Vagina (tissue), 2 donors: Measurements from ENCODE around the gene GTF3C5. TPM values are rescaled to one million over a fixed set of nuclear protein-coding genes. Genes with fewer than 3 reads are reported as not detected.
"Not testable (repeated sequence)": the region's sequence is repeated elsewhere in the genome, so short reads cannot be mapped to it uniquely, and the experiment has no call there.

Experiments used
- DNase-seq, 2 donors: peaks; one replicate each; pipeline ENCODE4 v3.0.0-alpha.2; 2017; ENCODE audit errors: extremely low spot score in 2 of 2
- H3K27ac ChIP-seq: fragments of 200-600 bp; sonication (generic); one replicate; pipeline ENCODE4 v1.5.1; 2019
- H3K27me3 ChIP-seq: fragments of 200-600 bp; sonication (generic); one replicate; pipeline ENCODE4 v1.5.1; 2019
- H3K36me3 ChIP-seq, 2 donors: fragments of 200-600 bp; sonication (generic); one replicate each; pipeline ENCODE4 v1.5.1; 2017 to 2019
- H3K4me1 ChIP-seq: fragments of 200-600 bp; sonication (generic); one replicate; pipeline ENCODE4 v1.5.1; 2019
- H3K4me3 ChIP-seq, 2 donors: fragments of 200-600 bp; sonication (generic); 1 replicate in 1 of 2; 2 replicates in 1 of 2; pipeline ENCODE4 v1.5.1; 2016 to 2019
- H3K9me3 ChIP-seq: fragments of 200-600 bp; sonication (generic); one replicate; pipeline ENCODE4 v1.5.1; 2019
- POLR2A ChIP-seq, 2 donors: fragments of 450-650 bp; IDR thresholded peaks; one replicate each; pipeline ENCODE4 v1.6.1; 2017; ENCODE audit warnings: antibody characterized with exemption in 2 of 2, mild to moderate bottlenecking in 2 of 2, moderate library complexity in 2 of 2
- POLR2AphosphoS5 ChIP-seq, 2 donors: sonication (generic); formaldehyde crosslinking; IDR thresholded peaks; one replicate each; pipeline ENCODE4 v1.9.0; 2017; ENCODE audit warnings: antibody characterized with exemption in 2 of 2, mild to moderate bottlenecking in 2 of 2, low read depth in 1 of 2; ENCODE audit not compliant: insufficient read depth in 1 of 2
- intact Hi-C: fragments of 100-400 bp; cut with DNase I; formaldehyde crosslinking; loops from one replicate; pipeline ENCODE4 v1.15.1; 2023
- total RNA-seq: library from RNA; depleted of rRNA; stranded (reverse); fragments of >200 nt; gene quantifications from one replicate; pipeline ENCODE4 v1.2.3, GENCODE V29; 2016
- TF ChIP-seq, protein P1 (sequence below), 3 experiments: fragments of 450-650 bp in 2 of 3; fragments of 200-600 bp in 1 of 3; sonication (generic) in 1 of 3; IDR thresholded peaks; one replicate each; pipeline ENCODE4 v1.5.1; 2017 to 2019; ENCODE audit warnings: antibody characterized with exemption in 3 of 3, mild to moderate bottlenecking in 2 of 3, moderate library complexity in 2 of 3

The GTF3C5 gene
- total RNA-seq, 1 donor from 2014 or later, result 53.8 TPM

DNA sequence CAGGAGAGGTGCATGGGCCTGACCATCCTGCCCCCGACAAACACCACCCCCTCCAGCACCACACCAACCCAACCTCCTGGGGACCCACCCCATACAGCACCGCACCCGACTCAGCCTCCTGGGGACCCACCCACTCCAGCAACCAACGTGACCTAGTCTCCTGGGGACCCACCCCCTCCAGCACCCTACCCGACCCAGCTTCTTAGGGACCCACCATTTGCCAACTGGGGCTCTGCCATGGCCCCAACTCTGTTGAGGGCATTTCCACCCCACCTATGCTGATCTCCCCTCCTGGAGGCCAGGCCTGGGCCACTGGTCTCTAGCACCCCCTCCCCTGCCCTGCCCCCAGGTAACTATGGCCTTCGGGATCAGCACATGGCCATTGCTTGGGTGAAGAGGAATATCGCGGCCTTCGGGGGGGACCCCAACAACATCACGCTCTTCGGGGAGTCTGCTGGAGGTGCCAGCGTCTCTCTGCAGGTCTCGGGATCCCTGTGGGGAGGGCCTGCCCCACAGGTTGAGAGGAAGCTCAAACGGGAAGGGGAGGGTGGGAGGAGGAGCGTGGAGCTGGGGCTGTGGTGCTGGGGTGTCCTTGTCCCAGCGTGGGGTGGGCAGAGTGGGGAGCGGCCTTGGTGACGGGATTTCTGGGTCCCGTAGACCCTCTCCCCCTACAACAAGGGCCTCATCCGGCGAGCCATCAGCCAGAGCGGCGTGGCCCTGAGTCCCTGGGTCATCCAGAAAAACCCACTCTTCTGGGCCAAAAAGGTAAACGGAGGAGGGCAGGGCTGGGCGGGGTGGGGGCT lies 35.6 kb downstream of the GTF3C5 start:
- no peak overlapping the region for H3K4me3 ChIP-seq
- peaks cover 8% of the 10 kb centered on the region for H3K4me1 ChIP-seq
- H3K27ac ChIP-seq, result no peak overlapping the region
- TF ChIP-seq POLR2A (IDR thresholded peaks at IDR 0.05), result no peak
- no peak for TF ChIP-seq POLR2AphosphoS5 (IDR thresholded peaks at IDR 0.05; ENCODE audit: insufficient read depth in 1 of 2, low read depth in 1 of 2)
- TF ChIP-seq, protein P1, sequence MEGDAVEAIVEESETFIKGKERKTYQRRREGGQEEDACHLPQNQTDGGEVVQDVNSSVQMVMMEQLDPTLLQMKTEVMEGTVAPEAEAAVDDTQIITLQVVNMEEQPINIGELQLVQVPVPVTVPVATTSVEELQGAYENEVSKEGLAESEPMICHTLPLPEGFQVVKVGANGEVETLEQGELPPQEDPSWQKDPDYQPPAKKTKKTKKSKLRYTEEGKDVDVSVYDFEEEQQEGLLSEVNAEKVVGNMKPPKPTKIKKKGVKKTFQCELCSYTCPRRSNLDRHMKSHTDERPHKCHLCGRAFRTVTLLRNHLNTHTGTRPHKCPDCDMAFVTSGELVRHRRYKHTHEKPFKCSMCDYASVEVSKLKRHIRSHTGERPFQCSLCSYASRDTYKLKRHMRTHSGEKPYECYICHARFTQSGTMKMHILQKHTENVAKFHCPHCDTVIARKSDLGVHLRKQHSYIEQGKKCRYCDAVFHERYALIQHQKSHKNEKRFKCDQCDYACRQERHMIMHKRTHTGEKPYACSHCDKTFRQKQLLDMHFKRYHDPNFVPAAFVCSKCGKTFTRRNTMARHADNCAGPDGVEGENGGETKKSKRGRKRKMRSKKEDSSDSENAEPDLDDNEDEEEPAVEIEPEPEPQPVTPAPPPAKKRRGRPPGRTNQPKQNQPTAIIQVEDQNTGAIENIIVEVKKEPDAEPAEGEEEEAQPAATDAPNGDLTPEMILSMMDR (IDR thresholded peaks at IDR 0.05), result no peak
- intact Hi-C loops, result no loop called here
- no peaks in the 10 kb centered on the region for H3K9me3 ChIP-seq
- no peak for DNase-seq
- no peaks in the 10 kb centered on the region for H3K36me3 ChIP-seq
- no peaks in the 10 kb centered on the region for H3K27me3 ChIP-seq

DNA sequence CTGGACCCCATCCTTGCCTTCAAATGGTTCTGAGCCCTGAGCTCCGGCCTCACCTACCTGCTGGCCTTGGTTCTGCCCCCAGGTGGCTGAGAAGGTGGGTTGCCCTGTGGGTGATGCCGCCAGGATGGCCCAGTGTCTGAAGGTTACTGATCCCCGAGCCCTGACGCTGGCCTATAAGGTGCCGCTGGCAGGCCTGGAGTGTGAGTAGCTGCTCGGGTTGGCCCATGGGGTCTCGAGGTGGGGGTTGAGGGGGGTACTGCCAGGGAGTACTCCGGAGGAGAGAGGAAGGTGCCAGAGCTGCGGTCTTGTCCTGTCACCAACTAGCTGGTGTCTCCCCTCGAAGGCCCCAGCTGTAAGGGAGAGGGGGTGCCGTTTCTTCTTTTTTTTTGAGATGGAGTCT lies 36.2 kb downstream of the GTF3C5 start:
- Histone ChIP-seq H3K4me3 (no peak overlapping the region), H3K27me3 (no peaks in the 10 kb centered on the region), H3K36me3 (no peaks in the 10 kb centered on the region), H3K4me1 (peaks cover 6% of the 10 kb centered on the region), H3K27ac (no peak overlapping the region), H3K9me3 (no peaks in the 10 kb centered on the region)
- TF ChIP-seq POLR2A (IDR thresholded peaks at IDR 0.05) (no peak), POLR2AphosphoS5 (IDR thresholded peaks at IDR 0.05; ENCODE audit: insufficient read depth in 1 of 2, low read depth in 1 of 2) (no peak)
- TF ChIP-seq, protein P1 (IDR thresholded peaks at IDR 0.05), result no peak
- DNase-seq, result no peak
- intact Hi-C loops, result no loop called here

DNA sequence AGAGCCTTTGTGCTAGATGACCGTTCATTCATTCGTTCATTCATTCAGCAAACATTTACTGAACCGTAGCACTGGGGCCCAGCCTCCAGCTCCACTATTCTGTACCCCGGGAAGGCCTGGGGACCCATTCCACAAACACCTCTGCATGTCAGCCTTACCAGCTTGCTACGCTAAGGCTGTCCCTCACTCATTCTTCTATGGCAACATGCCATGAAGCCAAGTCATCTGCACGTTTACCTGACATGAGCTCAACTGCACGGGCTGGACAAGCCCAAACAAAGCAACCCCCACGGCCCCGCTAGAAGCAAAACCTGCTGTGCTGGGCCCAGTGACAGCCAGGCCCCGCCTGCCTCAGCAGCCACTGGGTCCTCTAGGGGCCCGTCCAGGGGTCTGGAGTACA lies 37.0 kb downstream of the GTF3C5 start:
- H3K9me3 ChIP-seq, result no peaks in the 10 kb centered on the region
- no peak for TF ChIP-seq POLR2A (IDR thresholded peaks at IDR 0.05)
- no peak for TF ChIP-seq POLR2AphosphoS5 (IDR thresholded peaks at IDR 0.05; ENCODE audit: insufficient read depth in 1 of 2, low read depth in 1 of 2)
- TF ChIP-seq, protein P1 (IDR thresholded peaks at IDR 0.05), result no peak
- DNase-seq, result no peak
- H3K4me3 ChIP-seq, result no peak overlapping the region
- intact Hi-C loops, result no loop called here
- no peaks in the 10 kb centered on the region for H3K27me3 ChIP-seq
- H3K27ac ChIP-seq, result no peak overlapping the region
- H3K36me3 ChIP-seq, result no peaks in the 10 kb centered on the region
- peaks cover 6% of the 10 kb centered on the region for H3K4me1 ChIP-seq

DNA sequence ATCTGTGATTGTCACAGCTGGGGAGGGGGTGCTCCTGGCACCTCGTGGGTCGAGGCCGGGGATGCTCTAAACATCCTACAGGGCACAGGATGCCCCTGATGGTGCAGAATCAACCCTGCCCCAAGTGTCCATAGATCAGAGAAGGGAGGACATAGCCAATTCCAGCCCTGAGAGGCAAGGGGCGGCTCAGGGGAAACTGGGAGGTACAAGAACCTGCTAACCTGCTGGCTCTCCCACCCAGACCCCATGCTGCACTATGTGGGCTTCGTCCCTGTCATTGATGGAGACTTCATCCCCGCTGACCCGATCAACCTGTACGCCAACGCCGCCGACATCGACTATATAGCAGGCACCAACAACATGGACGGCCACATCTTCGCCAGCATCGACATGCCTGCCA lies 37.6 kb downstream of the GTF3C5 start:
- H3K36me3 ChIP-seq, H3K27me3 ChIP-seq, H3K9me3 ChIP-seq, H3K4me3 ChIP-seq, H3K4me1 ChIP-seq, DNase-seq, H3K27ac ChIP-seq, intact Hi-C loops: not testable (repeated sequence)

DNA sequence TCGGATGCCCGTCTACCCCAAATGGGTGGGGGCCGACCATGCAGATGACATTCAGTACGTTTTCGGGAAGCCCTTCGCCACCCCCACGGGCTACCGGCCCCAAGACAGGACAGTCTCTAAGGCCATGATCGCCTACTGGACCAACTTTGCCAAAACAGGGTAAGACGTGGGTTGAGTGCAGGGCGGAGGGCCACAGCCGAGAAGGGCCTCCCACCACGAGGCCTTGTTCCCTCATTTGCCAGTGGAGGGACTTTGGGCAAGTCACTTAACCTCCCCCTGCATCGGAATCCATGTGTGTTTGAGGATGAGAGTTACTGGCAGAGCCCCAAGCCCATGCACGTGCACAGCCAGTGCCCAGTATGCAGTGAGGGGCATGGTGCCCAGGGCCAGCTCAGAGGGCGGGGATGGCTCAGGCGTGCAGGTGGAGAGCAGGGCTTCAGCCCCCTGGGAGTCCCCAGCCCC lies 39.7 kb downstream of the GTF3C5 start:
- H3K9me3 ChIP-seq, H3K4me3 ChIP-seq, intact Hi-C loops, H3K36me3 ChIP-seq, H3K27me3 ChIP-seq, H3K27ac ChIP-seq, DNase-seq, H3K4me1 ChIP-seq: not testable (repeated sequence)

DNA sequence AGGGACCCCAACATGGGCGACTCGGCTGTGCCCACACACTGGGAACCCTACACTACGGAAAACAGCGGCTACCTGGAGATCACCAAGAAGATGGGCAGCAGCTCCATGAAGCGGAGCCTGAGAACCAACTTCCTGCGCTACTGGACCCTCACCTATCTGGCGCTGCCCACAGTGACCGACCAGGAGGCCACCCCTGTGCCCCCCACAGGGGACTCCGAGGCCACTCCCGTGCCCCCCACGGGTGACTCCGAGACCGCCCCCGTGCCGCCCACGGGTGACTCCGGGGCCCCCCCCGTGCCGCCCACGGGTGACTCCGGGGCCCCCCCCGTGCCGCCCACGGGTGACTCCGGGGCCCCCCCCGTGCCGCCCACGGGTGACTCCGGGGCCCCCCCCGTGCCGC lies 40.2 kb downstream of the GTF3C5 start:
- H3K9me3 ChIP-seq, H3K27me3 ChIP-seq, DNase-seq, H3K4me3 ChIP-seq, H3K4me1 ChIP-seq, H3K36me3 ChIP-seq, intact Hi-C loops, H3K27ac ChIP-seq: not testable (repeated sequence)
